SHP77 treated with DMSO at 0.1 percent for 48 hours (cell line): Measurements from ENCODE around the gene RBPMS2.

Source experiments
- DNase-seq: peaks from one replicate; lab custom pipeline; 2025; lab: John Stamatoyannopoulos, UW

The RBPMS2 gene

DNA sequence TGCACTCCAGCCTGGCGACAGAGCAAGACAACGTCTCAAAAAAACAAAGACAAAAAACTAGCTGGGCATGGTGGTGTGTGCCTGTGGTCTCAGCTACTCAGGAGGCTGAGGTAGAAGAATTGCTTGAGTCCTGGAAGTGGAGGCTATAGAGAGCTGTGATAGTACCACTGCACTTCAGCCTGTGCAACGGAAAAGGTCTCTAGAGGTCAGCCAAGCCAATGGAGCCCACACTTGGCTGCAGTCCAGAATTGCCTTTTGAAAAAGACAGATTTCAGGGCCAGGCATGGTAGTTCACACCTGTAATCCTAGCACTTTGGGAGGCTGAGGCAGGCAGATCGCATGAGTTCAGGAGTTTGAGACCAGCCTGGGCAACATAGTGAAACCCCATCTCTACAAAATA is 8.4 kb upstream of the RBPMS2 start:
- DNase-seq = no peak

DNA sequence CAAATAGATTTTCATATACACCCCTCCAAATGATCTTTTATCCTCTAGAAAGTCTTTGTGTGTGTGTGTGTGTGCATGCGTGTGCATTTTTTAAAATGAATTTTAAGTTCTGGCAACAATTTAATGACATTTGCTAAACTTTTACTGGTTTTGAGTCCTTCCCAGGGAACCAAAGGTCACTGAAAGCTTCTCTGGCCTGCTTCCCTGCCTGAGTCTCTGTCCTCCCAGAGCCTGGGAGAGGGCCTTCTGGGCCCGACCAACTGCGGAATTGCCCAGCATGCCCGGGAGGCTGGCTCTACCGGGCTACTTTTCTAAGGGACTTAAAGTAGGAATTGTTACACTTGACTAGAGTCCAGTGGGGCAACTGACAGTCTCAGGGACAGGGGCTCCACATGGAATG is 7.4 kb upstream of the RBPMS2 start:
- no peak for DNase-seq

DNA sequence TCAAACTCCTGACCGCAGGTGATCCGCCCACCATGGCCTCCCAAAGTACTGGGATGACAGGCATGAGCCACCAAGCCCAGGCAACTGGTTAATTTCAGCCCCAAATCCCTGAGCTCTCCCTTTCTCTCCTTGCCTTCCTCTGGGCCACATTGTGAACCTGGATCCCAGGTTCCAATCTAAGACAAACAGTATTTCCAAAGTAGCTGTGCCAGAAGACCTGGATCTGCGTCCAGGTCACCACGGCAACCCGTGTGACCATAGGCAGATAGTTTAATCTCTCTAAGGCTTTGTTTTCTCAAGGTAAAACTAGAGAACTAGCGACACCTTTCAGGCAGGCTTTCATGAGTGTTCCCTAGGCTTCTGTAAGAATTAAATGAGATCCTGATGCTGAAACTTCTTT is 5.9 kb upstream of the RBPMS2 start:
- no peak for DNase-seq

DNA sequence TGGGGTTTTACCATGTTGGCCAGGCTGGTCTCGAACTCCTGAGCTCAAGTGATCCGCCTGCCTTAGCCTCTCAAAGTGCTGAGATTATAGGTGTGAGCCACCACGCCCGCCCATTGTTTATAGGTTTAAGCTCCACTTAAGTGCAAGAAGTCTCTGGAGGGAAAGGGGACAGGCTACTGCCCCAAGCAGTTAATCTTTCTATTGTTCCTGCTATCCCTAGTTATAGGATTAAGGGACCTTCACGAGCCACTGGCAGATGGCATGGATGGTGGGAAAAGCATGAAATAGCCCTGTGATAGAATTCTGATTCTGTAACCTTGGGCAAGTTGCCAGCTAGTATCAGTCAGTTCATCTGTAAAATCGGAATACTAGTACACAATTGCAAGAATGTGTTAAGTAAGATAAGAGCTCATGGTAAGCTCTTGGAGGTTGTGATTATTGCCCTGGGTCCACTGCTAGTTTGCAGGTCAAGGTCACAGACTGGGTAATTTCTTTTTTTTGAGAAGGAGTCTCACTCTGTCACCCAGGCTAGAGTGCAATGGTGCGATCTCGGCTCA is 5.3 kb upstream of the RBPMS2 start:
- no peak for DNase-seq

DNA sequence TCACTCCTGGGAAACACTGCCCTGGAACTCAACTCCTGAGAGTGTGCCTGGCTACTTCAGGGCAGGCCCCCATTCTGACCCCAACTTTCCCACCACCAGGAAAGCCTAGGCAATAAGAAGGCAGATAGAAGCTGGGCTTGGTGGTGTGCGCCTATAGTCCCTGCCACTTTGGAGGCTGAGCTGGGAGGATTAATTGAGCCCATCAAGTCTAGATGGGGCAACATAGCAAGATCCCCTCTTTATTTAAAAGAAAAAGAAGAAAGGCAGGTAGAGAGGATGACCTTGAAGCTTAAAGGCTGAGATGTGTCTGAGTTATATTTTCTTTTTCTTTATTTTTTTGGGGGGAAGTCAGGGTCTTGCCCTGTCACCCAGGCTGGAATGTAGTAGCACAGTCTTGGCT is 4.2 kb upstream of the RBPMS2 start:
- DNase-seq = no peak

DNA sequence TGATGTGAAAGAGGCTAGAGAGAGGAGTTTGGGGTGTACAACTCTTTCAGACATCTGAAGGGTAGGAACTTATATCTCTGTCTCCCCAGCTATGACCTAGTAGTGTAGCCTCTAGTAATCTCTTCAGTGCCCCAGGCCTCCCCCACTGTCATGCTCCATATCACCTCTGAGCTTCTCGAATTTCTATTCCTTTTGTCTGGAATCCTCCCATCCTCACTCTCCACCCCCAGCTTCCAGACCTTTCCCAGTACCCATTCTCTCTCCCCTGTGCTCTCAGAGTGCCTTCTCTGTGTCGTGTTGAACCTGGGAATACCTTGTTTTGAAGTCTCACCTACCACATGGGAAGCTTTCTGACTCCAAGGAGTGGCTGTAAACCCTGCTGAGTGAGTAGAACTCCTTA is 3.6 kb upstream of the RBPMS2 start:
- DNase-seq = no peak

DNA sequence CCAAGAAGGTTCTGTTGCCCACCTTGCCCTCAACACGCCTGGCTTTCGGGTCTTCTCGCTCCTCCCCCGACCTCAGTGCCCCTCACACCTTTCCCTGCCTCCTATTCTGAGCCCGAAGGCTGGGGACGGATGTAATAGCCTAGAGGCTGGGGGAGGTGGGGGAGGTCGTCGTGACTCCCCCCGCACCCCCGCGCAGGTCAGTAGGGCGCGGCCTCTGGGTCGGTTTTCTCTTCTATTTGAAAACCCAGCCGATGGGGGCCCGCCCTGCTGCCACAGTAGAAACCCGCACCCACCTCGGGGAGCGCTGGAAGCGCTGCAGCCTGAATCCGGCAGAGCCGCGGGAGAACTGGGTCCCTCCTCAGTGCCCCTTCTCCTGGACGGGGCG is 1.0 kb upstream of the RBPMS2 start:
- DNase-seq = no peak

DNA sequence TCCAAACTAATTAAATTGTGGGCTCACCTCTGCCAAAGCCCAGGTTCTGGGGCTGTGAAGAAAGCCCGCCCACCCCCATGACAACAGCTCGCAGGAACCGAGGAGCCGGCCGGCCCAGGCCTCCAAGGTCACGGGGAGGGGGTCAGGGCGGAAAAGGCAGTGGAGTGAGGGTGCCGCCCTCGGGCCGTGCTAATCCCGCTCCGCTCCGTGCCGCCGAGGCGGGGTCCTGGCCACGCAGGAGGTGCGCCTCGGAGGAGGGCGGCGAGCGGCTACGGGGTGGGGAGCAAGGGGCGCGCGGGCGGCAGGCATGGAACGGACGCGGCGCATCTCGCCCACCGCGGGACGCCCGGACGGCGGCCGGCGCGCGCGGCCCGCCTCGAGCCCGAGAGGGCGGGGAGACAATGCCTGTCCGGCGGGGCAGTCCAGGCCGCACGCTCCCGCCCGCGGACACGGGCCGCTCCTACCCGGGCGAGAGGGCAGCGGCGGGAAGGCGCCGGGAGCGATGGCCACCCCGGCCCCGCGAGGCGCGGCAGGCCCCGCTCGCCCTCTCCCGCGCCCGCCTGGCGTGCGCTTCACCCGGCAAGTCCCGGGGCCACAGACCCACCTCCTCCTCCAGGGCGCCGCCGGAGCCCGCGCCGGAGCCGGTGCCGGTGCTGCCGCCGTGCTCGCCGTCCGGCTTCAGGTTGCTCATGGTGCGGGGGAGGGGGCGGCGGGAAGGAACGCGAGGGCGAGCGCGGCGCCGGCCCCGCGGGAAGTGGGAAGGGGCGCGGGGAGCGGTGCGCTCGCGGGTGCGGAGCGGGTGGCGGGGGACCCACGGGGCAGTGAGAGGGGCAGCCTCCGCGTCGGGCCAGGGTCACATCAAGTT is 528 bp downstream of the RBPMS2 start:
- no peak for DNase-seq

DNA sequence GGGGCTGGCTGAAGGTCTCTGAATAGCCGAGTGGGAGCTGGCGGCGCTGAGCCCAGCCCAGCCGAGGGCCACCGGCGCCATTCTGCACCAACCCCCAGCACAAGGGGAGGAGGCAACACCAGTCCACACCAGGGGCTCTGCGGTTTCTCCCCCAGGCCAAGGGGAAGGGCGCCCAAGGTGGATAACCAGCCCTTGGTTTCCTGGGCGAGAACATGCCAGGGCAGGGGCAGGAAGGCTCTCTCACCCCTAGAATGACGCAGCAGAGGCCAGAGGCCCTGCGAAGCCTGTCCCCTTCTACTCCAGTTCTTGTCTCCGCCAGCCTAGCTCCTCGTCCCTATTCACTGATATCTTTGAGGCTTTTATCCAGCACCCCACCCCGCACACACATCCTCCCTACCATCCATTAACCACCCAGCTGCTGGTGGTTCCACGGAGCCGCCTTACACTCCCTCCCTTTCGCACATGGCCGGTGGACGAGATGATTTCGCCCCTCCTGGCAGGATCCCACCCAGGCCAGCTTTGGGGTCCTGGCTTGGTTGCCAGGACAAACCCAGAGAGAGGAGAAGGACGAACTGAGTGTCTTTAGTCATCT is 1.3 kb downstream of the RBPMS2 start:
- no peak for DNase-seq

DNA sequence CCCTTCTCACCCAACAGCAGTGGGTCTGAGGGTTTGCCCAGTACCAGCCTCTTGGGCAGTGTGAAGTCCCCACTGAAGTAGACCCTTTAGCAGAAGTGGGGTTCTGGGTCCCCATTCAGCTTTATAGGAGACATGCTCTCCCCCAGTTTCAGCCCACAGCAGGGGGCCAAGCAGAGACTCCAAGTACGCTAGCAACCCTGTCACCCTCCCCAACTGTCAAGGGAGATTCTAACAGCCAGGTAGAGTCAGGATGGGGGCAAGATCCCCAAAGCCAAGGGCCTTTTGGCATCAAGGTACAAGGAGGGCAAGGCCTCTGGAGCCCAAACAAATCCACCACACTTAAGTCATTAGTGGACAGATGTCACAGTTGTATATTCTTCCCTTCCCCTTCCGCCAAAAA is 1.8 kb downstream of the RBPMS2 start:
- DNase-seq = no peak

DNA sequence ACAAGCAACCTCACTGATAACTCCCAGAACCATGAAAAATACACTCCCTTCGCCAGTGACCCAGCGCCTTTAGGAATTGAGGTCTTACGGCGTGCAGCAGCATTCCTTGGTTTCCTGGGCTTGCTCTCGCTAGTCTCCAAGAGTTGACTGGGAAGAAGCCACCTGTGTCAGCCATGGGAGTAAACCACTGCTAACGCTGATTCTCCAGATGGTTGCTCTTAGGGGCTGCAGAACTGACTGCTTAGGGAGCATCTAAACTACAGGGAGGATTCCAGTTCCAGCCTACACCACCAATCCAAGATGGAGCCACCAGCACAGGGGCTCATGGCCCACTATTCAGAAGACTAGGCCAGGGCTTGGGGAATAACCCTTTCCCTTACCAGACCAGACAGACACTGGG is 2.4 kb downstream of the RBPMS2 start:
- no peak for DNase-seq

DNA sequence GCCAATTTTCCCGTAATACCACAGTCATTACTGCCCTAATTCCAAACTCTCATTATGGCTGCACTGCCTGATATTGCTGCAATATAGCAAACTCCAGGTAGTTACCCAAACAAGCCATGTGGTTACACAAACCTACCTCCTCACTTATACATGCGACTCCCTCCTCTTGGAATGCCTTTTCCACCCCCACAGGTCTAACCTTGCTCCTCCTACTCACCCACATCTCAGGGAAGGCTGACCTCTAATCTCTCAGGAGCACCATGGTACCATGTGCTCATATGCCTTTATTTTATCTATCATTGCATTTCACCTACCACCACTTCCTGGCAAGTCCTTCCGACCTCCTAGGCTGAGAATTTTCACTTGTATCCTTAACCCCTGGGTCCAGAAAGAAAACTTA is 2.9 kb downstream of the RBPMS2 start:
- no peak for DNase-seq

DNA sequence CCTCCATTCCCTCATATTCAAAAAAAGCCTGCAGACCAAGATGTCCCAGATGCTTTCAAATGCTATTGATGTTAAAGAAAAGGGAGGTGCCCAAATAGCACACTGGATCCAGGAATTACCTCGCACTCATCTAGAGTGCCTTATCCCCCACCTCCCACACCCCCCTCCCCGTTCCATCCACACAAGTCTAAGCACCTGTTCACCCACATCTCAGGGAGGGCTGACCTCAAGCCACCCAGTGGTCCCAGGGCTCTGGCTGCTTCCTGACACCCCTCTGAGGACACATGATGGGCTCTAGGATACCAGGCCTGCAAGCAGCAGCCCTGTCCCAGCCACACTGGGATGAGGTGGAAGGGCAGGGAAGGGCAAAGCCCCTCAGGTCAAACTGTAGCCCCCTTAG is 4.8 kb downstream of the RBPMS2 start:
- DNase-seq = no peak

DNA sequence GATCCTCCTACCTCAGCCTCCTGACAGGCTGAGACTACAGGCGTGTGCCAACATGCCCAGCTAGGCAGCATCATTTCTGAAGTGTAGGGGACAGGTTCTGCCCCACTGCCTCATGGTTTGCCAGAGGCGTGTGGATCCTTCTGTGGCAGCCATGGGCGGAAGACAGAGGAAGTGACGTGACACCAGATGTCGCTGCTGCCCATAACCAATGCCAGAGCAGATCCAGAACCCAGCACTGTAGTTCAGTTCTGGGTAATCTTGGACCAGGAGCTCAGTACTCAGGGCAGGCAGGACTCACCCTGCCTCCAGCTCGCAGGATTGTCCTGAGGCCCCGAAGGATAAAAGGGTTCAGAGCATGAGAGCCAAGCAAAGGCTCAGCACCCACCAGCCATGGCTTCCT is 8.2 kb downstream of the RBPMS2 start:
- DNase-seq = no peak

DNA sequence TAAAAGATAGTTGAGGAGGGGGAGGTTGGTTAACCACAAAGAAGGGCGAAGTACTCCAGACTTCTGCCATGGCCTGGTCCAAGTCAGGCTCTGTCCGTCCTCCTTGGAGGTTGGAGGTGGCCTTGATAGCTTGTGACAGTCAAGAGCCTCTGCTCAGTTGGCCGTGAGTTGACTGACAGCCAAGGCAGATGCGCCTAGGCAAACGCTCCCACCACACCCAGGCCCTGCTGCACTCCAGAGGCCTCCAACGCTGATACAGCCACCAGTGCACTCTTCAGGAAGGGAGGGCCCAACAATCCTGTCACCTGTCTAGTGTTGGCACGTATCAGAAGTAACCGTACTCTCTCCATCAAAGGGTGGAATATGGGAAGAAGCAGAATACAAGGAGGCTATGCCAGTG is 9.3 kb downstream of the RBPMS2 start:
- no peak for DNase-seq

DNA sequence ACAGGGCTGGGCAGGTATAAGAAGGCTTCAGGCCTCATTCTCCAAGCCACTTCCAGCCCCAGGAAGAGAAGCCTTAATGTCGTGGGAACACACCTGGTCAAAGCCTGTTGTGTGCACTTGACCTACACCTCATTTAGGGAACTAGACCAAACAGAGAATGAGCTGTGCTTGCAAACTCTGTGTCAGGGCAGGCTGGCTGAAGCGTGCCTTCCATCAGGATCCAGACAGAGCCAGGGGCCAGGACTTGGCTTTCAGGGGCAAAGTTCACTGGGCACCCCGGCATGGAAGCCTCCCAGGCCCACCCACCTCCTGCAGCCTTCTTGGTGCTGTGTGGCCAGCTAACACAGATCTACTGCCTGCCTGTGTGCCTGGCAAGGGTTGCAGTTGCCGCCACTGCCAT is 11.5 kb downstream of the RBPMS2 start:
- no peak for DNase-seq

DNA sequence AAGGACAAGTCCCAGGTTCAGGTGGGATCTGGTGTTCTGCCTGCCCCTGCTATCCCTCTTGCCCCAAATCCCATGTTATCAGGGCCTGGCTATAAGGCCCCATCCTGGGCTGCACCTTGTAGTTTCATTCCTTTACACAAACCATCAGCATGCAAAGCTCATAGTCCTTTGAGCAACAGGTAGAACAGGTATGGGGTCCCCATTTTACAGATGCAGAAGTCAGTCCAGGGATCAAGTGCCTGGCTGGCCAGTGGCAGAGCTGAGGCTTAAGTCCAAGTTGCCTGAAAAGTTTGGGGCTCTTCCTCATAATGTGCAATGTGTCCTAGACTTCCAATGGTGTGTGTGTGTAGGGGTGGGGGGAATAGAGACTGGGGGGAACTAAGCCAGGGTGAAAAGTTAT is 11.9 kb downstream of the RBPMS2 start:
- no peak for DNase-seq

DNA sequence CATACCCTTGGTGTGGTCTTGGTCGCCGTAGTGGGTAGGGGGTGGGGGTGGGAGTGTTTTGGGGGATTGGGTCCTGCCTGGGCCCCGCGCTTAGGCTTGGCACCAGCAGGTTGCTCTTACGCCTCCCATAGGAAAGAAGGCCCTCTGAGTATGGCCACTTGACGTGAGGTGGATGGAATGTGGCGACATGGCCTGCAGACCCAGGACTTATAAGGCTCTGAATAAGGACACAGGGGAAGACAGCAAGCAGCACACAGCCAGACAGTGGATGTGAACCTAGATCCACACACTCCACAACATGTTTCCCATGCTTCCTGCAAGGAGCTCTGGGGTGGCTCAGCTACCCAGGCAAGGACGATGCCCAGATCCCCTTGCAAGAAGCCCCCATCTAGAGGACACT is 12.4 kb downstream of the RBPMS2 start:
- no peak for DNase-seq

DNA sequence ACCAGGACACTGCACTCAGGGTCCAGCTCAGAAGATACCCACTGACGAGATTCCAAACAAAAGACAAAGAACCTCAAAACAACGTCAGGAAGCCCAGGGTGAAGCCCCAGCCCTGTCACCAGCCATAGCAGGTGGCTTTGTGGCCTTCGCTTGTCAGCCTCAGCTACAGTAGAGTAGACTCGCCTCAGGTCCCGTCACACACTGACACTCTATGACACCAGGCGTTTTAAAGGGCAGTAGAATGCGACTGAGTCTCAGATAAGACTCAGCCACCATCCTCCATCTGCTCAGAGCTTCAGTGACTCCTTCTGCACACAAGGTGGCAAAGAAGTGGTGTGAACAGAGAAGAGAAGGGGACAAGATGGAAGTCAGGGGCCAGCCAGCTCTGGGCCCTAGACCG is 12.8 kb downstream of the RBPMS2 start:
- DNase-seq = no peak

DNA sequence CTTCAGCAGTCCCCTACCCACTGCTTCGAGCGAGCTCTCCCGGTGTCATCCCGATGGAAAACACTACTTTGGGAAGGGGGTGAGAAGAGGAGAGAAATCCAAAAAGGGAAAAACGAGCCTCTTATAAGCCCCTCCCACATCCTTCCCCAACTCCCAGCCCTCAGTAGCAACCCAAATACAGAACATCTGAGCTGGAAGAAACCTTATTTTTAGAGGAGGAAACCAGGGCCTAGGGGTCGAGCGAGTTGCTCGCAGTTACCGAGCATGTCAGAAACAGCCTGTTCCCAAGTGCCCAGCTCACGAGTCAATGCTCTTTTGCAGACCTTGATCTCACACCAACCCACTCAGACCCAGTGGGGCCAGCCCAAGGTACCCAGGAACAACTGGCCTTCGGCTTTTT is 14.2 kb downstream of the RBPMS2 start:
- no peak for DNase-seq

DNA sequence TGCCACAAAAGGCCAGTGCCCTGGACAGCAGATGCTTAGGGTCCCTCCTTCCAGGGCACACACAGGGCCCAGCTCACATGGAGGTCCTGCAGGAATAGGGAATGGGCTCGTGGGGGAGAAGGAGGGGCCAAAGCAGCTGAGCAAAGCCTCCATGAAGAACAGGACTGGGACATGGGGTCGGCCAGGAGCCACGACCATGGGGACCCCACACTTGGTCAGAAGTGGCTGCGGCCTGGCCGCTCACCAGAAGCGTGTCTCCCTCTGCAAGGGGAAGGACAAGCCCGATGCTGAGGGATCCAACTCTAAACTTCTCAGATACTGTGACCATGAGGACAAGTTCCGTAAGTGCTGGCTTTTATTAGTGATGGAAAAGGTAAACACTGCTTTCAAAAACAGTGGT is 15.3 kb downstream of the RBPMS2 start:
- no peak for DNase-seq

DNA sequence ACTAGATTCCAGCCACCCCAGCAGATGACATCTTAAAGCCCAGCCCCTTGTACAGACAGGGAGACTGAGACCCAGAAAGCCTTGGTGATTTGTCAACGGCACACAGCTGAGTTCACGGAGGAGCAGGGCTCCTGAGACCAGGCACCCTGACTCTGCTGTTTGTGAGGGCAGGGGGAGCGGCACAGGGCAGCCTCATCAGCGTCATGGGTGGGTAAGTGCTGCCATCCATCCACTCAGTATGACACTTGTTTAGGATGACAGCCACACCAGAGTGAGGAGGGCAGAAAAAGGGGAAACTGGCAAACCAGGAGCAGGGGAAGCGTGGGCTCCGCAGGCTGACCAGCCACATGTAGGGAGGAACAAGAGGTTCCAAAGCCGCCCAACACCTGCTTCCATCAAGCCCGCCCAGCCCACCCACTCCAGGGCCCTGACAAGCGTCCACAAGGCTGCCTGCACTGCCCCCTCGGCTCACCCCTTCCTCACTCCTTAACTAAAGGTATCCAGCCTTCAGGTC is 19.9 kb downstream of the RBPMS2 start:
- DNase-seq = no peak

DNA sequence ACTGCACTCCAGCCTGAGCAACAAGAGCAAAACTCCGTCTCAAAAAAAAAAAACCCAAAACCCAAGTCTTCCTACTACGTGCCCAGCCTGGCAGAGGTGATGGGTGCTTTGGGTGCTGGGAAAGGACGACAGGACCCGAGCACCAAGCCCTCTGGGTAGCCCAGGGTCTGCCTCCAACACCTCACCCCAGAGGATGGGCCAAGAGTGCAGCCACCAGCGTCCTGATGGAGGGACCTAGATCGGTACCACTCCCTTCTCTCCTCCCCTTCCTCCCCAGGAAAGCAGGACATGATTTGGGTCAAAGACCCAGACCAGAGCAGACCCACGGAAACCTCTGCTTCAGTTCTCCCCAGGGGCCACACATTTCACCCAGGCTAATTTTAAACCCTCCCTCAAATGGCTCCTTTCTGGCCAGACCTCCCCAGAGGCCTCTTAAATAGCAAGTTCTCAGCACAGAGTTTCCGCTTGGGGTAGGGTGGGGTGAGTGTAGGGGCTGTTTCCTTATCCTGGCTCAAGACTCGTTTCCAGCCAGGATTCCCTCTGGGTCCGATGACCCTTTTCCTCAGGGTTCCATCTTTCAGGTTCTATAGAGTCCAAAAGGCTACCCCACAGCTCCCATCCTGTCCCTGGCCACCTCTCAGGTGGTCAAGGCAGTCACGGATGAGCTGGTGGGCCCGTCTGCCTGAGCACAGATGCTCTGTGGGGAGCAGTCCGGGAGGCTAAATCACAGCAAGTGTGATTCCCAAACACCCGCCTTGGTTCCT is 20.5 kb downstream of the RBPMS2 start:
- DNase-seq = no peak
